H1 (cell line): ENCODE data around the gene XPNPEP1. TPM values are rescaled to one million over a fixed set of nuclear protein-coding genes. Genes with fewer than 3 reads are reported as not detected.

ENCODE experiments used
- KDM1A ChIP-seq: fragments of 200-600, 300-600 bp; sonication (generic); IDR thresholded peaks from 2 replicates; pipeline ENCODE4 v1.7.1; 2016; ENCODE audit warnings: mild to moderate bottlenecking, low read length, borderline replicate concordance
- MAFK ChIP-seq: IDR thresholded peaks from 2 replicates; pipeline ENCODE4 v1.6.1; 2012; ENCODE audit warnings: low read depth, mild to moderate bottlenecking, improper control_type of control experiment, low read length
- RNF2 ChIP-seq: fragments of 200-900, 300-1000 bp; sonication (generic); IDR thresholded peaks from 2 replicates; pipeline ENCODE4 v1.7.1; 2016; ENCODE audit warnings: borderline replicate concordance, low read depth, mild to moderate bottlenecking, antibody characterized with exemption, low read length; ENCODE audit not compliant: poor library complexity, severe bottlenecking; ENCODE audit errors: missing control alignments
- YY1 ChIP-seq: IDR thresholded peaks from 2 replicates; pipeline ENCODE4 v1.6.1; 2011; ENCODE audit warnings: low read depth, mild to moderate bottlenecking, low read length
- polyA plus RNA-seq, 7 experiments: library from polyadenylated mRNA; depleted of rRNA in 3 of 7; stranded (reverse) in 5 of 7; unstranded in 2 of 7; fragments of >200 nt in 5 of 7; fragments of 200-250 nt in 2 of 7; gene quantifications; 1 replicate in 5 of 7; 2 replicates in 1 of 7; 4 replicates in 1 of 7; pipeline versions ENCODE4 v1.2.1 to v1.2.3, GENCODE V29; 2011 to 2013; ENCODE audit warnings: missing spikeins in 2 of 7, mixed read lengths in 2 of 7
- total RNA-seq: library from RNA; stranded (reverse); fragmentation: NEBNext Ultra II Directional; extraction: Animal tissue kit (Norgen Biotek cat#: 25700); gene quantifications from 2 replicates; pipeline ENCODE4 v1.2.1, GENCODE V29; 2021

Gene XPNPEP1
- total and polyA plus RNA-seq, 2 of the 8 experiments (the other 6 are each of a cell fraction or from before 2014, with no cell fraction given), result 61.1 to 201 TPM

DNA sequence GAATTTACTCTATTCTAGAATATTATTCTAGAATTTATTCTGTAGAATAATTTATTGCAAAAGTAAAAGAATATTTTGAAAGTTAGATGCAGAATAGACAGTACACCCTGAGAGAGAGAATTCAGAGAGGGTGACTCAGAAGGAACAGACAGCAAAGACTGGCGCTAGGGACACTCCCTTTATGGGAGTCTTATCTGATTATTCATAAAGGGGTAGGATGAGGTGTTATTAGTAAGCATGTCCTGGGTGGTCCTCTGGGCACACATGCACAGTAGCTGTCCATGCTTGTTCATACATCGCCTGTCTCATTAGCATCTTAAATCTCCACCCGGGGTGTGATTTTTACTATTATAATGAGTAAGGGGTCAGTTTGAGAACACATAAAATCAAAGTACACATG lies 100.1 kb downstream of the XPNPEP1 start (continued):
- TF ChIP-seq YY1 (no peak), RNF2 (no peak), MAFK (no peak), KDM1A (no peak)
